Kidney epithelial cell (primary cell): ENCODE results near the gene TLR9. TPM values are rescaled to one million over a fixed set of nuclear protein-coding genes. Genes with fewer than 3 reads are reported as not detected.

Experiments used
- DNase-seq: peaks from one replicate; pipeline ENCODE4 v3.0.0-alpha.2; 2010; ENCODE audit warnings: low read depth
- H3K27me3 ChIP-seq: 2 replicates; pipeline ENCODE4 v1.6.0; 2011; ENCODE audit warnings: low read length; ENCODE audit not compliant: control insufficient read depth, insufficient read depth
- H3K36me3 ChIP-seq: 2 replicates; pipeline ENCODE4 v1.5.1; 2011; ENCODE audit warnings: low read length; ENCODE audit not compliant: control insufficient read depth, insufficient read depth
- H3K4me3 ChIP-seq: 2 replicates; pipeline ENCODE4 v1.5.1; 2011; ENCODE audit warnings: low read depth, mild to moderate bottlenecking, control low read depth, low read length
- total RNA-seq: library from RNA; depleted of rRNA; stranded (reverse); fragments of >200 nt; gene quantifications from 2 replicates; pipeline ENCODE4 v1.2.3, GENCODE V29; 2015
- TF ChIP-seq, protein P1 (sequence below): IDR thresholded peaks from 2 replicates; pipeline ENCODE4 v1.5.1; 2011; ENCODE audit warnings: mild to moderate bottlenecking, moderate library complexity, low read length, control low read depth, inconsistent platforms; ENCODE audit not compliant: insufficient read depth, poor library complexity, severe bottlenecking

The TLR9 gene
- total RNA-seq, 1 donor from 2014 or later, result not detected

DNA sequence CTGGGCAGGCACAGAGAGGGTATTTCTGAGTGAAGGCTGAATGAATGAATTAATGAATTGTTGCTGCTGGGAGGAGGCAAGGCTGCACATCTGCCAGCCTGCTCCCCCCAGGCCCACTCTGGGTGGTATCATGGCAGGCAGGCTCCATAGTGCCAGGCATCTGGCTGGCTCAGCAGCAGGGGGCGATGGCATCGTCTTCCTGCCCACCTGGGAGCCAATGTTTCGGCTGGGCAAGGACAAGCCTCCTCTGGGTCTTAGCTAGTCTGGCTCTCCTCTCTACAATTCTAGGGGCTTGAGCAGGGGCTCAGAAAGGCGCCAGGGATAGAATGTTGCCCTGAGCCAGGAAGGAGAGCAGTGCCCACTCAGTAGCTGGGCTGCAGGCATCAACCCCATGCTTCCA lies 1.7 kb upstream of the TLR9 start:
- H3K4me3 ChIP-seq, result no peak overlapping the region
- peaks cover 6% of the 10 kb centered on the region for H3K36me3 ChIP-seq
- DNase-seq, result no peak
- TF ChIP-seq, protein P1, sequence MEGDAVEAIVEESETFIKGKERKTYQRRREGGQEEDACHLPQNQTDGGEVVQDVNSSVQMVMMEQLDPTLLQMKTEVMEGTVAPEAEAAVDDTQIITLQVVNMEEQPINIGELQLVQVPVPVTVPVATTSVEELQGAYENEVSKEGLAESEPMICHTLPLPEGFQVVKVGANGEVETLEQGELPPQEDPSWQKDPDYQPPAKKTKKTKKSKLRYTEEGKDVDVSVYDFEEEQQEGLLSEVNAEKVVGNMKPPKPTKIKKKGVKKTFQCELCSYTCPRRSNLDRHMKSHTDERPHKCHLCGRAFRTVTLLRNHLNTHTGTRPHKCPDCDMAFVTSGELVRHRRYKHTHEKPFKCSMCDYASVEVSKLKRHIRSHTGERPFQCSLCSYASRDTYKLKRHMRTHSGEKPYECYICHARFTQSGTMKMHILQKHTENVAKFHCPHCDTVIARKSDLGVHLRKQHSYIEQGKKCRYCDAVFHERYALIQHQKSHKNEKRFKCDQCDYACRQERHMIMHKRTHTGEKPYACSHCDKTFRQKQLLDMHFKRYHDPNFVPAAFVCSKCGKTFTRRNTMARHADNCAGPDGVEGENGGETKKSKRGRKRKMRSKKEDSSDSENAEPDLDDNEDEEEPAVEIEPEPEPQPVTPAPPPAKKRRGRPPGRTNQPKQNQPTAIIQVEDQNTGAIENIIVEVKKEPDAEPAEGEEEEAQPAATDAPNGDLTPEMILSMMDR, result peak; percentile 19
- H3K27me3 ChIP-seq, result no peaks in the 10 kb centered on the region

DNA sequence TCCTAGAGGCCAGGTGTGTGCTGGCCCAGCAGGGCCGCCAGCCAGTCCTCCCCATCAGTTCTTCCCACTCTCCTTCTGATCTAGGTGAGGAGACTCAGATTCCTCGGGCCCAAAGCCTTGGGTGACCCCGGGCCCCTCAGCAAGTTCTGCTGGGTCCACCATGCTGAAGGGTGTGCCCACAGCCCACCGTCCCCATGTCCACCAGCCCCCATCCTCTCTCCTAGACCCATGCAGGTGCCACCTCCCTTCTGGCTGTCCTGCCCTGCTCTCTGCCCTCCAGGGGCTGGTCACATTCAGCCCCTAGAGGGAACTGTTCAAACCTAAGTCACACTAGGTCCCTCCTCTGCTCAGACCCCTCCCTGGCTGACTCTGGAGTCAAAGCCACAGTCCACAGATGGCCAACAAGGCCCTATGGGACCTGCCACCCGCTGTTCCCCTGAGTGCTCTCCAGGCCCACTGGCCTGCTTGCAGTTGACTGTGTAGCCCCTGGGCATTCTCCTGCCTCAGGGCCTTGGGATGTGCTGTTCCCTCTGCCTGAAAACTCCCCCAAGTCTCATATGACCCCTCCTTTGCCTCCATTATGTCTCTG lies 878 bp upstream of the TLR9 start:
- Histone ChIP-seq H3K27me3 (no peaks in the 10 kb centered on the region), H3K4me3 (no peak overlapping the region), H3K36me3 (peaks cover 6% of the 10 kb centered on the region)
- TF ChIP-seq, protein P1, result no peak
- DNase-seq, result no peak

DNA sequence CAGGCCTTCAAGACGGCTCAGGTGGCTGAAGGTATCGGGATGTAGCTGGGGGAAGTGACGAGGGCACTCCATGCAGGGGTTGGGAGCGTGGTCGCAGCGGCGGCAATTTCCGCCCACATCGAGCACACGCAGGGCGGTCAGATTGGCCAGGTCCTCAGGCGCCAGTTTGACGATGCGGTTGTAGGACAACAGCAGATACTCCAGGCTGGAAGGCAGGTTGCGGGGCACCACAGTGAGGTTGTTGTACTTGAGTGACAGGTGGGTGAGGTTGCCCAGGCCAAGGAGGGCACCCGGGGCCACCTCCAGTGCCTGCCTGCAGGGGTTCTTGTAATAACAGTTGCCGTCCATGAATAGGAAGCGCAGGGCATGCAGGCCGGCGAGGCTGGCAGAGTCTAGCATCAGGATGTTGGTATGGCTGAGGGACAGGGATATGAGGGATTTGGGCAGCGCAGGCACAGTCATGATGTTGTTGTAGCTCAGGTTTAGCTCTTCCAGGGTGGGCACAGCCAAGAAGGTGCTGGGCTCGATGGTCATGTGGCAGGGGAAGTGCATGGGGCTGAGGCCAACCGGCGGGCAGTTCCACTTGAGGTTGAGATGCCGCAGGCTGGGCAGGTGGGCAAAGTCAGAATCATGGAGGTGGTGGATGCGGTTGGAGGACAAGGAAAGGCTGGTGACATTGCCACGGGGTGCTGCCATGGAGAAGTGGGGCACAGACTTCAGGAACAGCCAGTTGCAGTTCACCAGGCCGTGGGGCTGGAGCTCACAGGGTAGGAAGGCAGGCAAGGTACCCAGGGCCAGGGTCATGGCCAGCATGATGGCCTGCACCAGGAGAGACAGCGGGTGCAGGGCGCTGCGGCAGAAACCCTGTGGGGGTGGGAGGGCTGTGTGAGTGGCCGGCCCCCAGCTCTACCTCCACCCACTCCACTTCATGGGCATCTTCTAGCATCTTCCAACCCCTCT lies 1.7 kb downstream of the TLR9 start:
- Histone ChIP-seq H3K27me3 (no peaks in the 10 kb centered on the region), H3K36me3 (no peaks in the 10 kb centered on the region), H3K4me3 (no peak overlapping the region)
- no peak for DNase-seq
- TF ChIP-seq, protein P1, result no peak

DNA sequence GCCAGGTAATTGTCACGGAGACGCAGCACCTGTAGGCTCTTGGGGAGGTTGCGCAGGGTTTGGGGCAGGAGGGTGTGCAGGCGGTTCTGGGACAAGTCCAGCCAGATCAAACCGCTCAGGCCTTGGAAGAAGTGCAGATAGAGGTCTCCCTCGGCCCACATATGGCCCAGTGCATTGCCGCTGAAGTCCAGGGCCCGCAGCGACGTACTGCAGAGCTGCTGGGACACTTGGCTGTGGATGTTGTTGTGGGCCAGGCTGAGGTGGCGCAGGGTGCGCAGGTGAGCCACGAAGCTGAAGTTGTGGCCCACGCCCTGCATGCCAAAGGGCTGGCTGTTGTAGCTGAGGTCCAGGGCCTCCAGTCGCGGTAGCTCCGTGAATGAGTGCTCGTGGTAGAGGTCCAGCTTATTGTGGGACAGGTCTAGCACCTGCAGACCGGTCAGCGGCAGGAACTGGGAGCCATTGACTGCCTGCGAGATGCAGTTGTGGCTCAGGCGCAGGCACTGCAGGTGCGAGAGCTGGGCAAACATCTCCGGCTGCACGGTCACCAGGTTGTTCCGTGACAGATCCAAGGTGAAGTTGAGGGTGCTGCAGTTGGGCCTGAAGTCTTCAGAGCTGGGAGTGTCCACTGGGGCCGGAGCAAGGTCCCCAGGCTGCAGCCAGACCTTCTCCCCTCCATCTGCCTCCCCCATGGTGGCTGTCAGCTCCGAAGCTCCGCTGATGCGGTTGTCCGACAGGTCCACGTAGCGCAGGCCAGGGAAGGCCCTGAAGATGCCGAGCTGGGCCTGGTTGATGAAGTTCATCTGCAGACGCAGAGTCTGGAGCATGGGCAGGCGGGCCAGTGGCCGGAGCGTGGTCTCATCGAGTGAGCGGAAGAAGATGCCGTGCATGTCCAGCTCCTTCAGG lies 2.9 kb downstream of the TLR9 start:
- H3K36me3 ChIP-seq, result no peaks in the 10 kb centered on the region
- TF ChIP-seq, protein P1, result no peak
- no peaks in the 10 kb centered on the region for H3K27me3 ChIP-seq
- DNase-seq, result no peak
- H3K4me3 ChIP-seq, result no peak overlapping the region

DNA sequence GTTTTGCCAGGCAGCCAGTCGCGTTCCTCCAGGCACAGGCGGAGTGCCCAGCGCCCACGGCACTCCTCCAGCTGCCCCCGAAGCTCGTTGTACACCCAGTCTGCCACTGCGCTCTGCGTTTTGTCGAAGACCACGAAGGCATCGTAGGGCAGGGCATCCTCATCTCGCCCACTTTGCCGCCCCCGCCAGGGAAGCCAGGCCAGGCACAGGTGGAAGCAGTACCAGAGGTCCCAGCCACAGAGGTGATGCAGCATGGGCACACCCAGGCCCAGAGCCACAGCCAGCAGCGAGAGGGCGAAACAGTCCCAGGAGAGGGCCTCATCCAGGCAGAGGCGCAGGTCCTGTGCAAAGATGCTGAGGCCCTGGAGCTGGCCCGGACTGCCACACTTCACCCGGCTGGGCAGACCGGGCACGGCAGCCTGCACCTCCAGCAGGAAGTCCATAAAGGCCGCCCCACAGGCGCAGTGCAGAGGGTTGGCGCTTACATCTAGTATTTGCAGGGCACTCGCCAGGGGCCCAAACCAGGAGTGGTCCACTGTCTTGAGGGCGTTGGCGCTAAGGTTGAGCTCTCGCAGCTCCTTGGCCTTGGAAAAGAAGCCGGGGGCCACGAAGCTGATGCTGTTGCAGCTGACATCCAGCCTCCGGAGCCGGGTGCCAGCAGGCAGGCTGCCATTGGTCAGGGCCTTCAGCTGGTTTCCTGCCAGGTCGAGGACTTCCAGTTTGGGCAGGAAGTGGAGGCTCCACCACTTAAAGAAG lies 3.7 kb downstream of the TLR9 start:
- DNase-seq, result no peak
- Histone ChIP-seq H3K4me3 (no peak overlapping the region), H3K36me3 (no peaks in the 10 kb centered on the region), H3K27me3 (no peaks in the 10 kb centered on the region)
- TF ChIP-seq, protein P1, result no peak
